HG02970 (cell line): ENCODE measurements around the gene TCF3.

ENCODE experiments used
- ATAC-seq: cut with Tn5 transposase; IDR thresholded peaks from one replicate; pipeline ENCODE4 v1.9.1; 2021; ENCODE audit warnings: mild to moderate bottlenecking, moderate library complexity, moderate number of reproducible peaks; ENCODE audit not compliant: unreplicated experiment, low FRiP score

The TCF3 gene

DNA sequence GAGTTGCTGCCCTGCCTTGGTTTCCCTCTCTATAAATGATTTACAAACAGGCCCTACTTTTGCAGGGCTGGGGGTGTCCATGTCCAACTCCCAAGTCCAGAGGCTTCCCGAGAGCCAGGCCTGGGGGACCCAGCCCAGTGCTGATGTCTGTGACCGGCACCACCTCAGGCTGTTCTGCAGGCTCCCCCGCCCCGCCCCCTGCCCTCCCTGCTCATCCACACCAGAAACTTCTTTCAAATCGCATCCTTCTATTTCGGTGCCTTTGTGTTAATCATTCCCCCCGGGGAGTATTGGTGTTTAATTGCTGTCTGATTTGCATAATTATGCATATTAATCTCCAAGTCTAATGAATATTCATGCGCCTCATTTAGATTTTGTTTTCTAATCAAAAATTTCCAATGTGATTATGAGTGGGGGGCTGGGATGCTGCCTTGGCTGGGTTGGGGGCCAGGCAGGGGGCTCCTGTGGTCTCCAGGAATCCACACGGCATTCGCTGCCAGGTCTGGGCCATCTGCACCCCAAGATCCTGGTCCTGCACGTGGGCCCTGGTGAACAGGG, 19.1 kb downstream of the TCF3 start:
- ATAC-seq, result no peak

DNA sequence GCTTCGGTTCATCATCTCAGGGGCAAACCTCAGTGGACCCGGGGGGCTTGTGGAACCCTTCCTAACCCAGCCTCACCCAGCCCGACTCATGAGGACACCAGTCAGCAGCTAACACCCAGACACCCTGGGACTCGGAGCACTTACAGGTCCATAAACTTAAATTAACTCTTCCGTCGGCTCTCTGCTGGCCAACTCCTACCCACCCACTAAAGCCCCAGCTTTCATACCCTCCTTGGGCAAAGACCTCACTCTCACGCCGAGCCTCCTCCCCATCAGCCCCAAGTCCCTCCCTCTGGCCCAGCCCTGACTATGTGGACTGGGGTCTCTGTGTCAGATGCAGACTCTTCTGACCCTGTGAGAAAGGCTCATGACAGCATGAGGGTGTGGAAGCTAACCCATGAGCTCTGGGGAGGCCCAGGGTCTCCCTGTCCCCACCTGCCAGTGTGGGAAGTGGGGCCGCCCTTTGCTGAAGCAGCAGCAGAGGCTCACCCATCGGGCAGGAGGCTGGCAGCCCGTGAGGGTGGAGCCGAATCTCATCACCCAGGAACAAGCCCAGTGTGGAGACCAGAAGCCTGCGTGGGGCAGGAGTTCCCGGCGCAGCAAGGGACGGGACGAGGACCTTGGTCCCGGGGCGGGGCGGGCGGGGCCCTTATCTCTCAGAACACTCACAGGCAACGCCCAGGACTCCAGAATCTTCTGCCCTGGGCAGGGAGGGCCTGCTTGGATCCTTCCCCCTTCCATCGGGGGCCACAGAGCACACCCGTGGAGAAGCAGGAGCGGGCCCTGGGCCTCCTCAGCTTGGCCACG, 19.8 kb downstream of the TCF3 start:
- ATAC-seq, result no peak

DNA sequence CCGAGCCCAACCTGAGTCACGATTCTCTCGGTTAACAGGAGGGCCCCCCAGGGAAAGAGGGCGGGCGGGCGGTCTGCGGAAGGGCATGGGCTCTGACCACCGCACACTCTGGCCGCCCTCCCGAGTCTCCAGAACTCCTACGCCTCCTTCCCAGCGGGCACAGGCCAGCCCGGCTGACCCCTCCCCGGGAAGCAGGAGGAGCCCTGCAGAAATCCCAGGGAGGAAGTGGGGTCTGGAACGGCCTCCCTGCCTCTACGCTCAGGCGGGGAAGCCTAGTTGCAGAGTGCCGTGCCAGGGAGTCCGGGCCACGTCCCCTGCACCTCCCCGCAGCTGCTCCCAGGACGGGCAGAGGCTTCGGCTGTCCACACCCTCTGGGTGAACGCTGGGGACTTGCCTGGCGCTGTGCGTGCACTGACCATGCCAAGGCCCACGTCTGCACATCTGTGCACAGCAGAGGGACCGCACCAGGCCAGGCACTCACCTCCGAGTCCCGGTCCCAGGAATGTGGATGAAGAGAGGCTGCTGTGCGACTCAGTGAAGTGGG, 20.8 kb downstream of the TCF3 start:
- no peak for ATAC-seq

DNA sequence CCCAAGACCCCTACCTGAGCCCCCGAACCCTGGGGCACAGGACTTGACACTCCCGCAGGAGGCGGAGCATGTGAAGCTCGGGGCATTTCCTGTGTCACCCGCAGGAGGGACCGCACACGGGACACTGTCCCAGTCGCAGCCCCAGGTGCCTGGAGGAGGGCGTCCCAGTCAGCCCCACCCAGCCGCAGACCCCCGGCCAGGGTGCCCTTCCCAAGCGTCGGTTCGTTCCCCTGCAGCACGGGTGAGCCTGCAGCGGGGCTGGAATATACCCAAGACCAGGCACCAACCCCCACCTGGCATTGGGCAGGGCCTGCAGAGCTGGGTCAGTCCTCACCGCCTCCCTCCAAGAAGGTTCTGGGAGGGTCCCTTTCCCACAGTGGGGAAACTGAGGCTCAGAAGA, 21.6 kb downstream of the TCF3 start:
- no peak for ATAC-seq

DNA sequence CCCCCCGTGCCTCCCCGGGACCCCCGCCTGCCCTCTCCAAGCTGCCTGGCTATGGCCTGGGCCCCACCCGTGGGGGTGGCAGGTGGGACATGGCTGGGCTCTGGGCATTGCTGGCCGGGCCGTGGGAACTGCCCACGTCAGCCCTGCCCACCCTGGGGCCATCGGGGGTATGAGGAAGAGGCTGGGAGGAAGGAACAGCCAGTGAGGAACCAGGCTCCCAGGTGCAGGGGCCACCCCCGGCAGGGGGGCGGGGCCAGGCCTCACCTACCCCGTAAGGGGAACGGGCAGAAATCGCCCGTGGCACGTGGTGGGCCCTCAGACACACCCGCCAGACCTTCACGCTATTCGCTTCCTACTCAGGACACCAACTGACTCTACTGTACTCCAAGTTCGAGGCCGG, 22.4 kb downstream of the TCF3 start:
- ATAC-seq, result no peak

DNA sequence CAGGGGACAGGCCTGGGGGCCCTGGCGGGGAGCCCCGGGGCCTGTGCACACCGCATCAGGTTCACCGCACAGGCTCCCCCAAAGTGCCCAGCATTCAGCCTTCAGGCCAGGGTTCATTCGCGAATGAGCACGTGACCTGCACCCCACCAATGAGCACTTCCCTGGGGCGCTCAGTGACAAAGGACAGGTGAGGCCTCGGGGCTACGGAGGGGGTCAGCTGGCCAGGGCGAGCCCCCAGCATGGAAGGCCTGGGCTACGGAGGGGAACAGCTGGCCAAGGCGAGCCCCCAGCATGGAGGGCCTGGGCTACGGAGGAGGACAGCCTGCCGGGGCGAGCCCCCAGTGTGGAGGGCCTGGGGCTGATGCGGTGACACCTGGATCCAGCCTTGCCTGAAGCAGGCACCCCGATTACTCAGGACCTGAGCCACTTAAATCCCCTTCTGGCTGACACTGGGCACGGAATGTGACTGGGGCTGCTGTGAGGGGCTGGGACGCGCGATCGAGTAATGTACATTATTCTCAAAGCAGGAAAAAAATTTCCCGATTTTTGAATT, 23.1 kb downstream of the TCF3 start:
- no peak for ATAC-seq

DNA sequence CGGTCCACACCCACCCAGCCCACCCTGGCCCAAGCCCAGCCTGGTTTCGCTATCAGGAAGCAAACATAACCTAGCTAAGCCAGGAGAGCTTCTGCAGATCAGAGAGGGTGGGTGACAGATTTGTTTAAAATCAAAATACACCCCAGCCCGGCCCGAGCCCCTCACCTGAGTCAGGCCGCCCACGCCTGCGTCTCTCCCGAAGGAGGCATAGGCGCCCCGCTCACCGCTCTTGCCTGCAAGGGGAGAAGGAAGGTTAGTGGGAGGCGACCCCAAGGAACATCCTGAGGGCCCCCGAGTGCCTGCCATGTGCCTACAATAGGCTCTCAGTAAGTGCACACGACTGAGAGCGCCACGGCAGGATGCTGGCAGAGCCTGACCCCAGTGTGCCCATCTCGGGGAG, 25.2 kb downstream of the TCF3 start:
- no peak for ATAC-seq

DNA sequence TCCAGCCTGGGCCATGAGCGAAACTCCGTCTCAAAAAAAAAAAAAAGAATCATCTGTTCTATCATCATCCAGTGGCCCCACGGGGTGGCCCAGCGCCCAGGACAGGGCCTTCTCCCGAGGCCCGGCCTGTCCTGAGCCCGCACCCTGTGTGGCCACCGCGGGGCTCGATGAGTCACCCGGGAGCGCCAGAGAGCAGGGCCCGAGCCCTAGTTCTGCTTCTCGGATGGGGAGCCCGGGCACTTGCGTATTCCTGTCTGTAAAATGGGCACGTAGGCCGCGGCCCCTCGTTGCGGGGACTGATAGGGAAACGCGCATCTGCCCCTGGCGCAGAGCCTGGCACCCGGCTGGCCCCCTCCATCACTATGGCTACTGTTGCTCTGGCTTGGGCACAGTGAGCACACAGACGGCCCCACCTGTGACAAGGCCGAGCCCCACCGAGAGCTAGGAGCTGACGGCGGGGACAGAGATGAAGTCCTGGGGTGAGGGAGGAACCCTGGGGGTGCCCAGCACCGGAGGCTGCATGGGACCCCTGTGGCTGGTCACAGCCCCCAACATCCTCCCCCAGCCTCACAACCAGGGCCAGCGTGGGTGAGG, 25.9 kb downstream of the TCF3 start:
- ATAC-seq, result no peak

DNA sequence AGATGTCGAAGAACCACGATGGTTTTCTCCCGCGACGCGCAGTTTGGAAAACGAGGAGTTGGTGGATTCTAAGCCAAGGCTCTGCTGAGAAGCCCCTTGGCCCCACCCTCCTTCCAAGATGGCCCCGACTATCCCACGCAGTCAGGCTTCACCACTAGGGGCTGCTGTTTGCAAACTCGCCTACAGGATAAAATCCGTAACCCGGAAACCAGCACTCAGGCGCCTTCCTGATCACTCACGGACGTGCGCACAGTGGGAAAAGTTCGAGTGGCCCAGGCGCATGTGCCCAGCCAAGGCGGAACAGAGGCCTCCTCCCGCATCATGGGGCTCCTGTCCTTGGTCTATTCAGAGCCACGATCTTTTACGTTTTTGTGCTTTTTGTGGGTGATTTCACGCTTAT, 28.0 kb downstream of the TCF3 start:
- ATAC-seq, result no peak

DNA sequence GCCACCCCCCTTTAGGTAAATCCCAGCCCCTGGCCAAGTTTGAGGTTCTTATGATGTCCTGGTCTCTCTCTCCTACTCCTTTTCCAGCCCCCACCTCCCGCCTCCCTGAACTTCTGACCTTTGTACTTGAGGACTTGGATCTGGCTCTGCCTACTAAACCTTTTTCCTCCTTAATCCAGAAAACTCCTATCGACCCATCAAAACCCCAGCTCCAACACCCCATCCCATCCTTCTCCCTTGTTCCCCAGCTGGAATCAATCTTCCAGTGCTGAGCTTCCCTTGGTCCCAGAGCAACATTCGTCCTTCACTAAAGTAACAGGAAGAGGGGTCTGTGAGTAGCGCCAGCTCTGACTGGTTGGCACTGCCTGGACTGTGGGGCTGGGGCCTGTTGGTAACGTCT, 29.9 kb downstream of the TCF3 start:
- ATAC-seq, result no peak

DNA sequence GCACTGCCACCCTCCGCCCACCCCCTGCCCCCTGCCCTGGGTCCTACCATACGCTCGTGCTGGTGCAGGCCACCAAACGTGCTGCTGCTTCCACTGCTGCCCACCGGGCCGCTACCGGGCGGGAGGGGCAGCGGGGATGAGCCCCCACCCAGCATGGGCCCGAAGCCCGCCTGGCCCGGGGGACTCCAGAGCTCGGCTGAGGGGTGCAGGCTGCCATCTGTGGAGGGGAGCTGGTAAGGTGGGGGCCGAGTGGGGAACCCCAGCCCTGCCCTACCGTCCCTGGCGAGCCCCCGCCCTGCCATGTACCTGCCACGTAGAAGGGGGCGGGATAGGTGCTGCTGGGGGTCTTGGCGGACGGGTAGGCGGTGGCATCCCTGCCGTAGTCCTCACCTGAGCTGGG, 30.4 kb downstream of the TCF3 start:
- no peak for ATAC-seq

DNA sequence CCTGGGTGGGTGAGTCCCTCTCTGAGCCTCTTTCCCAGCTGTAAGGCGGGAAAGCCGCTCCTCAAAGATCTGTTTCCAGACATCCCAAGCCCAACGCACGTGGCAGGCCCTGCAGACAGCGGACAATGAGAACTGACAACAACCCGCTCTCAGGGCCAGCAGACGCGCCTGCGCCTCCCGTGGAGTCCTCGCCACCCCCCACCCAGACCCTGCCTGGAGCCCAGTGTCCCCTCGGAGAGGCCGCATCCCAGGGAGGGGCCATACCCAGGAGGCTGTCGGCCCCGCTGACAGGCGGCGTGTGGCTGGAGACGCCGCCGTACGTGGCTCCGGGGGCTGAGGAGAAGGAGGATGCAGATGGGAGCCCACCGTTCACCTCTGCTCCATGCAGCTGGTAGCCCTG, 30.8 kb downstream of the TCF3 start:
- no peak for ATAC-seq

DNA sequence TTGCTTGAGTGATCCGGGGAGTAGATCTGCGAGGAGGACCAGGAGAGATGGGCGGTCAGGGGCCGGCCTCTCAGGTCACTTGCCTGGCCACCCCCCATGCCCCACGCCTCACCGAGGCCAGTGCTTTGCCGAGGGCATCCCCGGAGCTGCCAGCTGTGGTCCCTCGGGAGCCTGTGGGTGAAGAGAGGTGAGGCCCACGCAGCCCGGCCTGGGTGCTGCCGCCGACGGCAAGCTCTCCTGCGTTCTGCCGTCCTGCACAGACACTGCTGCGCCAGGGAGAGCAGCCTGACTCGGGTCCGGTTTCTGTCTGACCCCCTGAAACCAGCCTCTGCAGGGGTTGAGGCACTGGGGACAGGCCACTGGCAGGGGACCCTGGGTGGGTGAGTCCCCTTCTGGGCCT, 31.4 kb downstream of the TCF3 start:
- no peak for ATAC-seq

DNA sequence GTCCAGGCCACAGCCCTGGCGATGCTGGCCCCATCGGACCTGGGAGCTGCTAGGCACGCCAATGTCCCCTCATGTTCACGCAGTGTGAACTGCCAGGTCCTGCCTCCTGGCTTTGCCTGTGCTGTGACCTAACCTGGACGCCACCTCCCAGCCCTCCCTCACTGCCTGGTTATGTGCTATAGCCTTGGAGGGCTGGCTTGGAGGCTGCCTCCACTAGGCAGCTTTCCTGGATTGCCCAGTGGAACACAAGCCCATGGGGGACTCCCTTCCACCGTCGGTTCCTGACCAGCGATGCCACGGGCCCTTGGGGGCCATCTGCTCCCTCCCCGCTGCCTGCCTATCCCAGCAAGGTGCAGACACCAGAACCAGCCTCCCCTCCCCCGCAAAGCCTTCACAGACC, 31.9 kb downstream of the TCF3 start:
- no peak for ATAC-seq

DNA sequence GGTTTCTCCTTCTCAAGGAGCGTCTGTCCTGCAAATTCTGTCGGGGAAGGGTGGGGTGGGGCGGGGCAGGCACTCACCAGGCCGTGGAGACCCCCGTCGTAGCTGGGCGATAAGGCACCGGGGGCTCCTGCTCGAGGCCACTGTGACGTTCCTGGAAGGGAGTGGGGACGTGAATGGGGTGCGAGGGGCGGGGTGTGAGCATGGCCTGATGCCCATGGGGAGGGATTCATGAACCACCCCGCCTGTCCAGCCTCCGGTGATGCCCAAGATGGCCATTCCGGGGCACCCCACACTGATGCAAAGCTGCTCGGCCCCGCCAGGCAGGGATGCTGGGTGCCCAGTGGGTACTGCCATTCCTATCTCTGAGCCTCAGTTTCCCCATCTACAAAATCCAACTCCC, 32.7 kb downstream of the TCF3 start:
- ATAC-seq, result no peak

DNA sequence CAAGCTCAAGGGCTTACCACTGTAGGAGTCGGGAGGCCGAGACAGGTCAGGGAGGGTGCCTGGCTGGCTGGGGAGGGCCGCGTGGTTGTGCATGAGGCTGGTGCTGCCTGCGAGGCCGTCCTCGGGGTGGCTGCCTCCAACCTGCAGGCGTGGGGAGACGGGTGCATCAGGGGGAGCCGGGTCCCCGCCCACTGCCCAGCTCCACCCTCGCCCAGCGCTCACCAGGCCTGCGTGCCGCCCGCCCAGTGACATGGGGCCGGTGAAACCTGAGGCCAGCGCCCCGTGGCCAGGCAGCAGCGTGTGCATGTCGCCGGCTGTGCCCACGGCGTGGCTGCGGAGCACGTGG, 33.3 kb downstream of the TCF3 start:
- ATAC-seq, result no peak

DNA sequence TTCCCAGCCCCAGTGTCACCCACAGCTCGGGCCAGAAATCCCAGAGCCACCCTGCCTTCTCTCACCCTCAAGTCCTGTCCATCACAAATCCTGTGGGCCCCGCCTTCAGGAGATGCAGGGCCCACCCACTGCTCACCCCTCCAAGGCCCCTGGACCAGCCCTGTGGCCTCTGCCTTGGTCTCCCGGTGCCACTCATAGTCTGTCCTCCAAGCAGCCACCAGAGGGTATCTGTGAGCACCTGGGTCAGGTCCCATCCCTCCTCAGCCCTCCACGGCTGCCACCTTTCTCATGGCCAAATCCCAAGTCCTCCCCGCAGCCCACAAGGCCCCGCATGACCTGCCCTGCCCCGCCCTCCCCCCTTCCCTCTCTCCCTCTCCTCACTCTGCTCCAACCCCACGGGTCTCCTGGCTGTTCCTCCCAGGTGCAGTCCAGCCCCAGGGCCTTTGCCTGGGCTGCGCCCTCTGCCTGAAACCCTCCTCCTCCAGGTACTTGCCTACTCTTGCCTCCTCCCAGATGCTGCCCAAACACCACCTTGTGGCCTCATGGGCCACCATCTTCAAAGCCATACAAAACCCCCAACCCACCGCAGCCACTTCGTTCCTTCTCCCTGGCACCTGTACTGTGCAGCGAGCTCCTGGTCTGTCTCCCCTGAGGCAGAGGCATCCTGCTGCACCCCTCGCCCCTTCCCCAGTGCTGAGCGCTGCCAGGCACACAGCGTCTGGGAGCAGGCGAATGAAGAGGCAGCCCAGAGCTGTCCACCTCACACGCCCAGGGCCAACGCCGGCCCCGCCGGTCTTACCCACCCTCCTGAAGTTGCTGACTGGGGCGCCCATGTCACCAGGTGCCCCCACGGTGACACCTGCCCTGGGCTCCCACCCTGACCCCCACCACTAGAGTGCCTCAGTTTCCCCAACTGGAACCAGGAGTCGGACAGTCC, 34.0 kb downstream of the TCF3 start:
- no peak for ATAC-seq

DNA sequence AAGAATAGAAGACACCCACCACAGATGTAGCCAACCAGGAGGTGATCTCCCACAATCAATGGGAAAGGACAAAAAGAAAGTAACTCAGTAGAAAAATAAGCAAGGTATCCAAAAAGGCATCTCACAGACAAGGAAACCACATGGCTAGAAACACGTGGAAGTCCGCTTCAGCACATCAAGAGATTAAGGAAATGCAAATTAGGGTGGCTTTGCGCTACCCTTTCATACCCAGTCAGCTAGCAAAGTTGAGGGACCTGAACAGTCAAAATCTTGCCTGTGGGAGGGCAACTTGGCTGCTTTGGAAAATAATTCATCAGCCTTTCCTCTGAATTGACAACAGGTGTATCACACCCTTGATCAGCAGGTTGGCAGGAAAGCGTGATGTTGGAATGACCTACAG, 35.5 kb downstream of the TCF3 start:
- no peak for ATAC-seq

DNA sequence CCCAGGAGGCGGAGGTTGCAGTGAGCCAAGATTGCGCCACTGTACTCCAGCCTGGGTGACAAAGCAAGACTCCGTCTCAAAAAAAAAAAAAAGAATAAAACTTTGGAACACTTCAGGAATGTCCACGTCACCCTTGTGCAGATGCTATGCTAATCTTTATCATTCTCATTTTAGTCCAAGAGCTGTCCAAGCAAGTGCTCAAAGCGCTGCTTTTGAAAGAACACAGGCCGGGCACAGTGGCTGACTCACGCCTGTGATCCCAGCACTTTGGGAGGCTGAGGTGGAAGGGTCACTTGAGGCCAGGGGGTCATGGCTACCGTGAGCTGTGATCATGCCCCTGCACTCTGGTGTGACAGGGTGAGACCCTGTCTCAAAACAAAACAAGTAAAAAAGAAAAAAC, 36.0 kb downstream of the TCF3 start:
- no peak for ATAC-seq

DNA sequence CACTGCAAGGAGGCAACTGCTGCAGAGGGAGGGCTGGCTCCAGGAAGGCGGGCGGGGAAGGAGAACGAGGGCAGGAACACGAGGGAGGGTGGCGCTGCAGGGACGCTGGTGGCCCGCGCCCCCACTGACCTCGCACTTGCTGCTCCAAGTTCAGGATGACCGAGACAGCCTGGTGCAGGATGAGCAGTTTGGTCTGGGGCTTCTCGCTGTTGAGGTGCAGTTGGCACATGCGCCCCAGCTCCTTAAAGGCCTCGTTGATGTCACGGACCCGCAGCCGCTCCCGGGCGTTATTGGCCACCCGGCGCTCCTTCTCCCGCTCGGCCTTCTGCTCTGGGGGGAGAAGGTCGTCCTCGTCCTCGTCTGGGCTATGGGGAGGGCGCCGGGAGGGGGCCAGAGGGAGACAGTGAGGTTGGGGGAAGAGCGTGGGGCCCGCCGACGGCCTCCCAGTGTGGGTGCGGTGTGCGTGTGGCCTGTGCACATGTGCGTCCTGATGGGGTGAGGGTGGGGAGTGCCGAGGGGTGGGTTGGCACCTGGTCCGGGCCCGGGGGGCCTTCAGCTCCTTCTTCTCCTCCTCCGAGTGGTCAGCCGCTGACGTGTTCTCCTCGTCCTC, 37.2 kb downstream of the TCF3 start:
- no peak for ATAC-seq
